Esophagus muscularis mucosa (tissue), 4 donors: Measurements from ENCODE around the gene PTCH1.

ENCODE experiments used
- CTCF ChIP-seq, 3 experiments: fragments of 200-600 bp in 2 of 3; fragments of 450-650 bp in 1 of 3; sonication (generic) in 2 of 3; IDR thresholded peaks; one replicate each; pipeline ENCODE4 v1.5.1; 2017 to 2019; ENCODE audit warnings: antibody characterized with exemption in 3 of 3, mild to moderate bottlenecking in 2 of 3, moderate library complexity in 1 of 3
- EP300 ChIP-seq: sonication (generic); formaldehyde crosslinking; IDR thresholded peaks from one replicate; pipeline ENCODE4 v1.6.1; 2017; ENCODE audit warnings: antibody characterized with exemption
- POLR2A ChIP-seq: fragments of 450-650 bp; IDR thresholded peaks from one replicate; pipeline ENCODE4 v1.6.1; 2017; ENCODE audit warnings: antibody characterized with exemption, moderate library complexity, mild to moderate bottlenecking, low read depth
- POLR2AphosphoS5 ChIP-seq, 2 donors: sonication (generic); formaldehyde crosslinking; IDR thresholded peaks; one replicate each; pipeline ENCODE4 v1.6.1; 2017; ENCODE audit warnings: antibody characterized with exemption in 2 of 2

DNA sequence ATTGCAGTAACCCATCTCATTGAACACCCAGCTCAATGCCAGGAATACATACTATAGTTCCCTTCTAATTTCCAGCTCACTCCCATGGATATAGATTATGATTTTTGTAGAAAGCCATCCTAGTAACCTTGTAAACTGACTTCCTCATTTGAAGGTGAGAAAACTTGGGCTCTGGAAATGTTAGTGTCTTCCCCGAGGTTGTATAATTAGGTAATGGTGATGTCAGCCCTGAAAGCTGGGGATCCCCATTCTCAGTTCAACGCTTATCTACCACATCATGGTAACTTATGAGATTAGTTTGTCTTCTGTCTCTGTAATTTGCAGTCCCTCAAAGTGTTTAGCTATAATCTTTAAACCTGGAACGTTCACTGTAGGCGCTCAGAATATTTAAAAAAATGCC, 34.6 kb upstream of the PTCH1 start:
- TF ChIP-seq CTCF (IDR thresholded peaks at IDR 0.05) (no peak), POLR2A (no peak), EP300 (no peak), POLR2AphosphoS5 (IDR thresholded peaks at IDR 0.05) (no peak)
